RCC 7860 (cell line): ENCODE data around the gene PNPLA1.

Experiments
- DNase-seq: peaks from one replicate; pipeline ENCODE4 v3.0.0-alpha.2; 2015; ENCODE audit warnings: low spot score
- FAIRE-seq: peaks from 2 replicates; lab custom pipeline; 2012; peaks lifted over from hg19 to GRCh38; lab: Jason Lieb, UNC

PNPLA1 gene

GRCh38 chr6:36269834-36270705, at the start of gene PNPLA1:
TSS of gene PNPLA1 (plus strand) at chr6:36270060. CDS start at chr6:36270460, 400 bp downstream.
- DNase-seq (no peak), FAIRE-seq (no peak)

DNA sequence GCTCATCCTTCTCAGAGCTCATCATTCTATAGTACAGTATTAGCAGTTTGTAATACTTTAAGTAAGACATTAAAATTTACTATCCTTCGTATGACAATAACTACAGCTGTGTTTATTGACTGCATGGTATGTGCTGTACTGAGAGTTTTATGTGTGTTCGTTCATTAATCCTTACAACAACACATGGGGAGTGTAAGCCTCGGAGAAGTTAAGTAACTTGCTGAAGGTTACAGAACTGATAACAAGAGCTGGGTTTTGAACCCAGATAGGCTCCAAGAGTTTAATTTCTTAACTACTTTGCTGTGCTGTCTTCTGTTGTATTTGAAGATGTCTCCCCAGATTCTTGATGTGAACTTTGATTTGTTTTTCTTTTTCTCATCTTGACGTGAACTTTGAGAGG, 49.6 kb upstream of the PNPLA1 start:
- no peak for DNase-seq
- FAIRE-seq: no peak

GRCh38 chr6:36221674-36222073, 48.2 kb upstream of the PNPLA1 start:
- DNase-seq (no peak), FAIRE-seq (no peak)

- DNase-seq: no peak
- FAIRE-seq: no peak
Measured at GRCh38 chr6:36222924-36223323, 46.9 kb upstream of the PNPLA1 start.

DNA sequence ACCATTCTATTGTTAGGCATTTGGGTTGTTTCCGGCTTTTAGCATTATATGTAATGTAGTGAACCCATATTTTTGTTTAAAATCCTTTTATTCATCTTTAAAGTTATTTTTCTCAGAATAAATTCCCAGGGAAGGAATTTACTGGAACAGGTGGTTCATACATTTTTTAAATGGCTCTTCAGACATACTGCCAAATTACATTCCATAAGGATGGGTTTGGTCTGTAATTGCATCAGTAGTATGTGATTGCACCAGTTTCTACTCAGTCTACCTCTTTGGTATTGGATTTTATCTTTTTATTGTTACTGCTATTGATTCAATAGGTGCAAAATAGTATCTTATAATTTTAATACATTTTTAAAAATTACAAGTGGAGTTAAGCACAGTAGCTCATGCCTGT, 46.2 kb upstream of the PNPLA1 start:
- DNase-seq: no peak
- FAIRE-seq: no peak

DNA sequence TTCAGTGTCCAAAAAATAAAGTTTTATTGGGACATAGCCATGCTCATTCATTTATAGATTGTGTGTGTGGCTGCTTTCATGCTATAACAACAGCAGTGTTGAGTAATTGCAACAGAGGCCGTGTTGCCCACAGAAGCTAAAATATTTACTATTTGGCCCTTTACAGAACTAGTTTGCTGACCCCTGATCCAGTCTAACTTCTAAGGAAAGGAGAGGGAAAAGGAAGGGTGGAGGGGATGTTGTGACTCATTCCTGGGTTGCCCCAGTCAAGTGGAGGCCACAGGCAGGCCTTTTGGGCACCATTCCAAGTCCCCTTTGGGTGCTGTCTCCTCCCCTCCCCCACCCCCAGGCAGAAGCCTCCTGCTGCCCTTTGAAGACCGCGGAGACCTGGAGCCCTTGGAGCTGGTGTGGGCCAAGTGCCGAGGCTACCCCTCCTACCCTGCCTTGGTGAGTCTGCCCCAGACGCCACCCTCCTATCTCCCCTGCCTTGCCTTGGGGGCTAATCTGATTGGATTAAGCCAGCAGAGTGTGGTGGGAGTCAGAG, 44.9 kb upstream of the PNPLA1 start:
- FAIRE-seq (no peak), DNase-seq (no peak)

DNA sequence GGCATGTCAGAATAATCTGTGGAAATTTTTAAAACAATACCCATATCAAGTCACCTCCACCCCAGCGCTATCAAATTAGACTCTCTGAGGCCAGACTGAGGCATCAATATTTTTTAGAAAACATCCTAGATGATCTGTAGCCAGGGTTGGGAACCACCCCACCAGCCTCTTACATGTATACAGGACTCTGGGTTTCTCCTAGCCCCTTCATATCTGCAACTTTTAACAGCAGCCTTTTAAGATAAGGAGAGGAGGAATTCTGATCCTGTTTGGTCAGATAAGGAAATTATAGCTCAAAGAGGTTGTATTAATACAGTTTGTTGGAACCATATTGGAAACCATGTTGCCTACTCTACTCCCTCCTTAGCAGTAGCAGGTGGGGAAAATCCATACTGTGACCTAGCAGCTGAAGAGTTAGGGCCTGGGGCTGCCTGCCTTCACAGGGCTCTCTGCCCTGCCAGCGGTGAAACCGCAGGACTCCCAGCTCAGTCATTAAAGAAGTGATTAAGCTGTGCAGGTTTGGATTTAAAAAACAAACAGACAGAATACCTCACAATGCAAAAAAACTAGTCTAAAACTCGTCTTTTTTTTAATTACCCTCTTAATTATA, 43.3 kb upstream of the PNPLA1 start:
- FAIRE-seq (no peak), DNase-seq (no peak)

GRCh38 chr6:36227379-36228228, 42.3 kb upstream of the PNPLA1 start:
- FAIRE-seq (no peak), DNase-seq (no peak)

GRCh38 chr6:36229223-36229622, 40.6 kb upstream of the PNPLA1 start:
- FAIRE-seq (no peak), DNase-seq (no peak)

DNA sequence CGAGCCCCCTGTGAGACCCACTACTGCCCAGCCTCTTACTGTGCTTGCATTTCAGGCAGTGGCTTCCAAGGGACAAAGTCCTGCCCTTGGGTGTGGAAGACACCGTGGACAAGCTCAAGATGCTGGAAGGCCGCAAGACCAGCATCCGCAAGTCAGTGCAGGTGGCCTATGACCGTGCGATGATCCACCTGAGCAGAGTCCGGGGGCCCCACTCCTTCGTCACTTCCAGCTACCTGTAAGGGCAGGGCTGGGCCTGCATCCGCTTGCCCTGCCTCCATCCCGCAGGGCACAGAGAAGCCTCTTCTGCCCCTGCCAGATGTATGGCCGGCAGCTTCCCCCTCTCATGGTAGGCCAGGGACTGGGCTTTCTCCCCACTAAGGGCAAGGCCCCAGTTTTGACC, 39.5 kb upstream of the PNPLA1 start:
- FAIRE-seq (no peak), DNase-seq (no peak)

DNA sequence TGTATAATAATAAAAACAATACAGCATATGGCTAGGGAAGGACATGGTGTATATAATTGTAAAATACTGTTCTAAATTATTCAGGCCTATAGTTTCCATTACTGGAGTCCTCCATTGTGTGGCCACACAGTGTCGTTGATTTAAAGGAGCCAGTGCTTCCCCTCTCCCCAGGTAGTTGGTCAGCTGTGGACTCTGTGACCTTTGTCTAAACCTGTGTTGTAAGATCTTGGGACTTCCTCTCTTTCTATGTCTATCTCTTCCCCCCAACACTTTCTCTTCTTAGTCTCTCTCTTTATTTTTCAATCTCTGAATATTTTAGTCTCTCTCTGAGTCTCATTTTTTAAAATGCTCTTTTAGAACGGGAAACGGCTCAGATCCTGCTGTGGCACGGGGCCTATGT, 37.7 kb upstream of the PNPLA1 start:
- DNase-seq: no peak
- no peak for FAIRE-seq

DNA sequence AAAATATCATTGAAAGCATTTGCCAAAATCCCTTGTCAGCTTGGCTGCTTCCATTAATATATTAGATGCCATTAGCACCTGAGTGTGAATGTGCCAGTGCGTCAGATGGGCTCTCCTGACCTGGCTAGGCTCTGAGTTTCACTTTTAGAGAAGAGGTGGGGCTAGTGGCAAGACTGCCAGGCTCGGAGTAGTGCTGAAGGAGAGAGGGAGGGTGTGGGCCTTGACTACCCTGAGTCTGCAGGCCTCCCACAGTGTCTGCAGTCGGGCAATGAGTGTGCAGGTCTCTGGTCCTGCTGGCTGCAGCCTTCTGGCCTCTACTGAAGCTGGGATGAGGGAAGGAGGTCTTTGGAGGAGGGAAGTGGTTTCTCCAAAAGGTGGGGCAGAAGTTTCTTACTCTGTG, 34.6 kb upstream of the PNPLA1 start:
- FAIRE-seq: no peak
- DNase-seq: no peak

DNA sequence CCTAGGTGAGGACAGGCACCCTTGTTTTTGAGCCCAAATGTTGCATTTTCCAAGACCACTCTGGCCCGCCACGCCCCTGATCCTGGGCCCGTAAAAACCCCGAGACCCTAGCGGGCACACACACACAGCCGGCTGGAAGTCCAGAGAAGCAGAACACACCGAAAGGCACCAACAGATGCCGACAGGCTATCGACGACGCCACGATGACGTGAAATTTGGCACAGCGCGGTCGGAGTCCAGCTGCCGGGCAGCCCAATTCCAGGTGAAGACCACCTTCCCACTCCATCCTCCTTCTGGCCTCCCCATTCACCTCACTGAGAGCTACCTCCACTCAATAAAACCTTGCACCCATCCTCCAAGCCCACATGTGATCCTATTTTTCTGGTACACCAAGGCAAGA, 34.0 kb upstream of the PNPLA1 start:
- no peak for DNase-seq
- FAIRE-seq: no peak

DNA sequence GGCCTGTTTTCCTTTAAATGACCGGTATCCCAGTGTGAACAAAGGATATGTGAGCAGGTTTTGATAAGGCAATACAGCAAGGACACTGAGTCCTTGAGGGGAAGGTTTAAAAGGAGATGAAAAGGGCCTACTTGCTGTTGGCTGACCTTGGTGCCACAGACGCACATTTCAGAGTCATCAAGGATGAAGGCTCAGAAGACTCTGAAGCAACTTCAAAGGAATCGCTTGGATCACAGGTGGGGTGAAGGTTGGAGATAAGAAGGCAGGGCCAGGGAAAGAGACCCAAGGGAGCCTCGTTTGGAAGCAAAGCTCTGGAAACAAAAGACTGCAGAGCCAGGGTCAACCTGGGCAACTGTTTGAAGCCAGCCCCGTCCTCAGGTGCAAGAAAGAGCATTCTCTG, 30.1 kb upstream of the PNPLA1 start:
- DNase-seq (no peak), FAIRE-seq (no peak)

- DNase-seq: no peak
- no peak for FAIRE-seq
Measured at GRCh38 chr6:36241728-36242127, 28.1 kb upstream of the PNPLA1 start.

- no peak for DNase-seq
- no peak for FAIRE-seq
Measured at GRCh38 chr6:36242161-36242560, 27.7 kb upstream of the PNPLA1 start.

- no peak for FAIRE-seq
- DNase-seq: no peak
Measured at GRCh38 chr6:36242626-36243025, 27.2 kb upstream of the PNPLA1 start.

GRCh38 chr6:36243562-36244212, 26.2 kb upstream of the PNPLA1 start:
- FAIRE-seq: no peak
- DNase-seq: no peak

GRCh38 chr6:36244641-36245280, 25.1 kb upstream of the PNPLA1 start:
- no peak for FAIRE-seq
- no peak for DNase-seq

DNA sequence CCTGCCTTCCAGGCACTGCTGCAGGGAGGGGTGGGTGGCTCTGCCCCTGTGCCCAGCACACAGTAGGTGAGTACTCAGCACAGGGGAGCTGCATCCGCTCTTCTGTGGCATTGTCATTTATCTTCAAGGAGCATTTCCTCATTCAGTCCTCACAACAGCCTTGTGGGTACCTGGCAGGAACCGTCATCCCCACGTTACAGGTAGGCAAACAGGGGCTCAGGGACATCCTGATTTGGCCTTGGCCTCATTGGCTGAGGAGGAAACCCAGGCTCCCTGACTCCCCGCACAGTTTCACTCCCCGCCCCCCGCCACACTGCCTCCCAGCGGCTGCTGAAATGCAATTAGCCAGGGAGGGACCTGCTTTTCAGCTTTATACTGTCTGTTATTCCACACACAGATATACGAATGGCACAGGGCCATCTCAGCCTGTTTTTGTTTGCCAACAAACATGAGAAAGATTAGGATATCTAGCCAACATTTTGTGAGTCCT, 24.2 kb upstream of the PNPLA1 start:
- FAIRE-seq (no peak), DNase-seq (no peak)
